GM11168 (cell line): ENCODE measurements around the gene POP4.

ENCODE experiments used
- in situ Hi-C: fragments of 300-500 bp; cut with MboI; formaldehyde crosslinking; loops from one replicate; pipeline ENCODE4 v1.12.0; 2022; ENCODE audit warnings: low sequenced_read_pairs; ENCODE audit not compliant: unreplicated experiment

Gene POP4

DNA sequence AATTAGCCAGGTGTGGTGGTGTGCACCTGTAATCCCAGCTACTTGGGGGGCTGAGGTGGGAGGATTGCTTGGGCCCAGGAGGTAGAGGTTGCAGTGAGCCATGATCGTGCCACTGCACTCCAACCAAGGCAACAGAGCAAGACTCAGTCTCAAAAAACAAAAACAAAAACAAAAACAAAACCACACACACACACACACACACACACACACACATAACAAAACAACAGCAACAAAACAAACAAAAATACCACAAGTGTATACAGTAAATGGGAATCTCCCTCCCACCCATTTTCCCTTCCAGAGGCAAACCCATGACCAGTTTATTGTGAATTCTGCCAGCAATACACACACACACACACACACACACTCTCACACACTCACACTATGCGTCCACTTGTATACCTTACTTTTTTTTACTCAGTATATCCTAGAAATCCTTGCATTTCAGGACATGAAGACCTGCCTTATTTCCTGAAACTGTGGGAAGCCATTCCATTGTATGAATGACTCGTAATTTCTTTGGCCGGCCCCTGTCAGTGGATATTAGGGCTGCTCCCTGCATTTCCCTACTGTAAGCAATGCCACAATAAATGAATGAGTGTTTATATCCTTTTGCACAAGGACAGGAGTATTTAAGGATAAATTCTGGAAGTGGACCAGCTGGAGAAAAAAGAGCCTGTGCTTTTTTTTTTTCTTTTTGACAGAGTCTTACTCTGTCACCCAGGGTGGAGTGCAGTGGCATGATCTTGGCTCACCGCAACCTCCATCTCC lies 52.3 kb downstream of the POP4 start:
- in situ Hi-C loops: no loop called here

DNA sequence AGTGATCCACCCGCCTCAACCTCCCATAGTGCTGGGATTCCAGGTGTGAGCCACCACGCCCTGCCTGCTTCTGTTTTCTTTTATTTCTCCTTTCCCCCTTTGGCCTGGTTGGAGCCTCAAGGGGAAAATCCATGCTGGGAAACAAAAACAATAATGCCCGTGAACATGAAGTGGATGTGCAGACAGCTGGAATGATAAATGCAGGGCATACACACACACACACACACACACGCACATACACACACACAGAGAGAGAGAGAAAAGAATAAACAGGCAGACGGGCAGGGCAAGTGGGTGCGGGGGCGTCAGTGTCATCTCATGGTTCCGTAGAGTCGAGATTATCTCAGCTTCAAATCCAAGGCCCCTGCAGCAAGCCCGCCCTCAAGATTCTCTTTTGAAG lies 54.8 kb downstream of the POP4 start:
- in situ Hi-C loops: loop anchor here (5.0 kb wide), 1 partner anchor 34 kb away; no protein-coding TSS in a partner anchor

DNA sequence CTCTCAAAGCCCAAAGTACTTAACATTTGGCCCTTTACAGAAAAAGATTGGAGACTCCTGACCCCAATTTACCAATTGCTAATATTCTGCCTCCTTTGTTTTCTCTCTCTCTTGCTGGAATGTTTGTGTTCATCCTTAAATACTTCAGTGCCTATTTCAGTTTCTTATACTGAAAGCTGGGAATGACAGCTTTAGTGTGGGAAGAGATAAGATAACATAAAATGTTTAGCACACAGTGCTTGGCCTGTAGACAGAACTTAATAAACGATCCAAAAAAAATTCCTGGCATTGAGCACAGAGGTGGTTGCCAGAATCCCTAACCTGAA lies 56.2 kb downstream of the POP4 start:
- in situ Hi-C loops: loop anchor here (5.0 kb wide), 1 partner anchor 35 kb away; no protein-coding TSS in a partner anchor

DNA sequence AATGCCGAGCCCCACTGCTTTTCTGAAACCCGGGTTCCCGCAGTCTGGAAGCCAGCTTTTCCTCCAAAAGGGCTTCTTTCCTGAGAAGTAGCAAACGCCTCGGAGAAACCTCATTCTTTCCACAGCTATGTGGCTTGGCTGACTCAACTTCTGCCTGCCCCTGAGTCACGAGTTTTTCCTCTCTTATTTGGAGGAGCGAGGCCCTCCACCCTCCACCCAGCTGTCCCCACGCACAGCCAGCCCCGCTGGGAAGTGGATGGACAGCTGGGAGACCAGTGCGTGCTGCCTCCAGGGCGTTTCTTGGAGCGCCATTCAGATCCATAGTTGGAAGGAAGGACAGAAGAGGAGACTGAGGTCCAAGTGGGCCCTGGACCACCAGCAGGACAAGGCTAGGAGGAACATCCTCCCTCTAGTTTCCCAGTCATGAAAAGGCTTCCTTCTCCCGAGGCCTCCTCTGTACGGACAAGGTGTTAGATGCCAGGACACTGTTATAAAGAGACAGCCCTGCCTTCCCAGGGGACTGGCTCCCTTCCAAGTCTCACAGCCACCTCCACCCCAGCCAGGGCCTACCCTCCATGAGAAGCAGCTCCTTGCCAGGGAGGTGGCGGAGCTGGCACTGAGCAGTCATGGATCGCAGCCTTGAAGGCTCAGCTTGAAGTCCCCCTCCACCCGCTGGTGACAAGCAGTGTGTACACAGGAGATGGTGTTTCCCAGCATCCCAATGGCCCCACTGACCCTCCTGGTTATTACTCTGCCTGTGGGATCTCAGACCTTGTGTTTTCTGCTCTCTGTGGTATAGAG lies 56.7 kb downstream of the POP4 start:
- in situ Hi-C loops: loop anchor here (5.0 kb wide), 1 partner anchor 36 kb away; no protein-coding TSS in a partner anchor

- in situ Hi-C loops: loop anchor here (5.0 kb wide), 1 partner anchor 37 kb away; no protein-coding TSS in a partner anchor
These were observed 58.0 kb downstream of the POP4 start for GRCh38 chr19:29663861-29664752.

- in situ Hi-C loops: loop anchor here (5.0 kb wide), 1 partner anchor 37 kb away; no protein-coding TSS in a partner anchor
These were observed 58.7 kb downstream of the POP4 start for GRCh38 chr19:29664753-29665214.

DNA sequence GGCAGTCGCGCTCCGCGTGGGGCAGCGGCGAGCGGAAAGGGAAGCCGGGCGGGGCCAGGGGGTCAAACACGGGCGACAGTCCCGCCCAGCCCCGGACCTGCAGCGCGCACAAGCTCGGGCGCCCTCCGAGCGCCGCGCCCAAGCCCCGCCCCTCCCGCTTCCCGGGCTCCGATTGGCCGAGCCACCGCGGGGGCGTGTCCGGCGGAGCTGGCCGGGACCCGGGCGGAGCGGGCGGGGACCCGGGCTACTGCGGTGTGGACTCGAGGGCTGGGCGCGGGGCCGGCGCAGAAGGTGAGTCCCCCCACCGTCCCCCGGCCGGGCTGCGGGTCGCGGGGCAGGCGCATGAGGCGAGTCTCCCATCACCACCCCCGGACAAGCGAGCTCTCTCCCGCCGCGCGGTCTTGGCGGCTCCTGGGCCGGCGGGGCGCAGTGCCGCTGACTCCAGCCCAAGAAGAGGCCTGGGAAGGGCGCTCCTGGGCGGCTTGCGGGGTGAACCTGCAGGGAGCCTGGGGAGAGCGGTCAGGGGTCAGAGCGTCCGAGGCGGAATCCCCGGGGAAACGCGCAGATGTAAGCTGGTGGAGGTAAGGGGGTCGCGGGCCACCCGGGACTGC lies 59.2 kb downstream of the POP4 start, which contains the start of gene PLEKHF1:
Gene PLEKHF1 (plus strand): TSS at position 247 of the 611 bp plus-strand sequence. CDS start 8,379 bp downstream, outside the sequence.
- in situ Hi-C loops: no loop called here

DNA sequence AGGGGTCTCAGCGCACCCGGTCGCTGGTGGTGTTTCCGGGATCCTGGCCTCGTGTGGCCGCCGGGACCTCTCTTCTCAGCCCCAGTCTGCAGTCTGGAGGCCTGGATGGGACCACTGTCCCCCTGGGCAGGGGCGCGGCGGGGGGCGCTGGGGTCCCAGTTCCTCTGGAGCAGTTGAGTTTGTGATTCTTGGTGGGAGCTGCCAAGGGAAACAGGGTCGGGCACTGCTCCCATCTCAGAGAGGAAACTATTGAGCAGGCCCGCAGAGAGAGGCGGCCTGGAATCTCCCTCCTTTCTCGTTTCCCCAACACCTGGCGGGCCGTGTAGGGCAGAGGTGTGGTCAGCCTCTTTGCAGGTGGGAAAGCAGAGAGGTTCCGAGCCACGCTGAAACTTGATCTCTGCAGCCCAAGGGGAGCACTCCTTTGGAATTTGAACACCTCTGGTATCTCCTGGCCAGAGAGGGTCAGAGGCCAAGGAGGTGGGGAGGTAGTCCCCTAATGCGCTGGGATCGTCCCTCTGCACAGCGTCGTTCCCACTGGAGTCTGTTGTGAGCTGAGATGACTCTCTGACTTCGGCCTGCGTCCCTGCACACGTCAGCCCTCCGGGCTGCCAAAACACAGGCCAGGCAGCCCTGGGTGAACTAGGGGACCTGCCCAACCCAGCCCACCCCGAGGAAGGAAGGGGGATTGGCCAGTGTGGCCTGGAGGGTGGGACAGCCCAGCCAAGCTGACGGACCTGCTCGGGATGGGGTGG lies 59.9 kb downstream of the POP4 start:
- in situ Hi-C loops: no loop called here
